Stomach (tissue), 4 donors: Measurements from ENCODE around the gene FAT3.

Source experiments
- POLR2AphosphoS5 ChIP-seq, 3 donors: sonication (generic); formaldehyde crosslinking; IDR thresholded peaks; one replicate each; pipeline ENCODE4 v1.6.1; 2016; ENCODE audit warnings: antibody characterized with exemption in 3 of 3
- TF ChIP-seq, protein P1 (sequence below), 7 experiments: fragments of 450-650 bp in 4 of 7; fragments of 200-600 bp in 3 of 7; sonication (generic) in 3 of 7; IDR thresholded peaks; one replicate each; pipeline ENCODE4 v1.5.1; 2016 to 2019; ENCODE audit warnings: antibody characterized with exemption in 7 of 7, control low read depth in 2 of 7, mild to moderate bottlenecking in 1 of 7

- TF ChIP-seq, protein P1, sequence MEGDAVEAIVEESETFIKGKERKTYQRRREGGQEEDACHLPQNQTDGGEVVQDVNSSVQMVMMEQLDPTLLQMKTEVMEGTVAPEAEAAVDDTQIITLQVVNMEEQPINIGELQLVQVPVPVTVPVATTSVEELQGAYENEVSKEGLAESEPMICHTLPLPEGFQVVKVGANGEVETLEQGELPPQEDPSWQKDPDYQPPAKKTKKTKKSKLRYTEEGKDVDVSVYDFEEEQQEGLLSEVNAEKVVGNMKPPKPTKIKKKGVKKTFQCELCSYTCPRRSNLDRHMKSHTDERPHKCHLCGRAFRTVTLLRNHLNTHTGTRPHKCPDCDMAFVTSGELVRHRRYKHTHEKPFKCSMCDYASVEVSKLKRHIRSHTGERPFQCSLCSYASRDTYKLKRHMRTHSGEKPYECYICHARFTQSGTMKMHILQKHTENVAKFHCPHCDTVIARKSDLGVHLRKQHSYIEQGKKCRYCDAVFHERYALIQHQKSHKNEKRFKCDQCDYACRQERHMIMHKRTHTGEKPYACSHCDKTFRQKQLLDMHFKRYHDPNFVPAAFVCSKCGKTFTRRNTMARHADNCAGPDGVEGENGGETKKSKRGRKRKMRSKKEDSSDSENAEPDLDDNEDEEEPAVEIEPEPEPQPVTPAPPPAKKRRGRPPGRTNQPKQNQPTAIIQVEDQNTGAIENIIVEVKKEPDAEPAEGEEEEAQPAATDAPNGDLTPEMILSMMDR (IDR thresholded peaks at IDR 0.05), result no peak
- TF ChIP-seq POLR2AphosphoS5 (IDR thresholded peaks at IDR 0.05), result no peak
These were observed 21.2 kb downstream of the FAT3 start for GRCh38 chr11:92245700-92246271.
